HepG2 (cell line): Measurements from ENCODE around the gene NAA38. TPM values are rescaled to one million over a fixed set of nuclear protein-coding genes. Genes with fewer than 3 reads are reported as not detected.

Source experiments
- CBFB ChIP-seq: sonication (generic); formaldehyde crosslinking; IDR thresholded peaks from 2 replicates; pipeline ENCODE4 v1.4.0; 2020; ENCODE audit warnings: missing genetic modification reagents
- CHD4 ChIP-seq: fragments of 200-600 bp; sonication (generic); IDR thresholded peaks from 2 replicates; pipeline ENCODE4 v1.7.0; 2017; ENCODE audit warnings: mild to moderate bottlenecking, low read length, borderline replicate concordance
- DRAP1 ChIP-seq: IDR thresholded peaks from 2 replicates; pipeline ENCODE4 v1.6.1; 2016; ENCODE audit warnings: missing genetic modification reagents, missing compliant biosample characterization
- EP300 ChIP-seq, 3 experiments: sonication (generic) in 1 of 3; formaldehyde crosslinking in 1 of 3; IDR thresholded peaks; 2 replicates each; pipeline versions ENCODE4 v1.5.1 to v1.6.1; 2011 to 2020; ENCODE audit warnings: low read depth in 2 of 3, low read length in 2 of 3, borderline replicate concordance in 1 of 3, improper control_type of control experiment in 1 of 3, mild to moderate bottlenecking in 1 of 3, missing genetic modification reagents in 1 of 3, moderate library complexity in 1 of 3
- IRF2 ChIP-seq: IDR thresholded peaks from 2 replicates; pipeline ENCODE4 v1.6.1; 2018; ENCODE audit warnings: missing genetic modification reagents, missing compliant biosample characterization
- KDM2A ChIP-seq: sonication (generic); formaldehyde crosslinking; IDR thresholded peaks from 2 replicates; pipeline ENCODE4 v1.4.0; 2020; ENCODE audit warnings: low read depth, missing genetic modification reagents, borderline replicate concordance
- RBFOX2 ChIP-seq: fragments of 200-400 bp; formaldehyde crosslinking; IDR thresholded peaks from 2 replicates; pipeline ENCODE4 v1.6.1; 2017; ENCODE audit warnings: low read depth, mild to moderate bottlenecking, low read length
- SIN3A ChIP-seq: IDR thresholded peaks from 2 replicates; pipeline ENCODE4 v1.6.1; 2011; ENCODE audit warnings: low read depth, mild to moderate bottlenecking, control low read depth, low read length, borderline replicate concordance
- SOX6 ChIP-seq, 2 experiments: fragments of 450-650 bp in 1 of 2; sonication (generic) in 1 of 2; formaldehyde crosslinking in 1 of 2; IDR thresholded peaks; 2 replicates each; pipeline versions ENCODE4 v1.4.0 to v1.6.1; 2017 to 2020; ENCODE audit warnings: antibody characterized with exemption in 1 of 2, mild to moderate bottlenecking in 1 of 2, missing genetic modification reagents in 1 of 2
- SRY ChIP-seq: sonication (generic); formaldehyde crosslinking; IDR thresholded peaks from 2 replicates; pipeline ENCODE4 v1.8.0; 2022; ENCODE audit warnings: mild to moderate bottlenecking, missing genetic modification reagents
- TOE1 ChIP-seq: sonication (generic); formaldehyde crosslinking; IDR thresholded peaks from 2 replicates; pipeline ENCODE4 v1.4.0; 2020; ENCODE audit warnings: mild to moderate bottlenecking, missing genetic modification reagents
- TRAFD1 ChIP-seq: sonication (generic); formaldehyde crosslinking; IDR thresholded peaks from 2 replicates; pipeline ENCODE4 v1.5.1; 2020; ENCODE audit warnings: missing genetic modification reagents, mild to moderate bottlenecking, borderline replicate concordance
- UBTF ChIP-seq: sonication (generic); formaldehyde crosslinking; IDR thresholded peaks from 2 replicates; pipeline ENCODE4 v1.4.0; 2020; ENCODE audit warnings: mild to moderate bottlenecking, missing genetic modification reagents
- ZBTB1 ChIP-seq: sonication (generic); formaldehyde crosslinking; IDR thresholded peaks from 2 replicates; pipeline ENCODE4 v1.4.0; 2020; ENCODE audit warnings: missing genetic modification reagents, borderline replicate concordance
- ZFP36L2 ChIP-seq: sonication (generic); formaldehyde crosslinking; IDR thresholded peaks from 2 replicates; pipeline ENCODE4 v1.4.0; 2020; ENCODE audit warnings: missing genetic modification reagents
- ZFP41 ChIP-seq: sonication (generic); formaldehyde crosslinking; IDR thresholded peaks from 2 replicates; pipeline ENCODE4 v1.4.0; 2020; ENCODE audit warnings: mild to moderate bottlenecking, missing genetic modification reagents, borderline replicate concordance
- ZNF350 ChIP-seq: sonication (generic); formaldehyde crosslinking; IDR thresholded peaks from 2 replicates; pipeline ENCODE4 v1.4.0; 2020; ENCODE audit warnings: mild to moderate bottlenecking, low read depth, missing genetic modification reagents, borderline replicate concordance
- ZNF367 ChIP-seq: sonication (generic); formaldehyde crosslinking; IDR thresholded peaks from 2 replicates; pipeline ENCODE4 v1.4.0; 2020; ENCODE audit warnings: missing genetic modification reagents, borderline replicate concordance
- ZNF615 ChIP-seq: sonication (generic); formaldehyde crosslinking; IDR thresholded peaks from 2 replicates; pipeline ENCODE4 v1.5.0; 2020; ENCODE audit warnings: mild to moderate bottlenecking, missing genetic modification reagents, borderline replicate concordance
- ZNF747 ChIP-seq: sonication (generic); formaldehyde crosslinking; IDR thresholded peaks from 2 replicates; pipeline ENCODE4 v1.8.1; 2023; ENCODE audit warnings: missing genetic modification reagents, mild to moderate bottlenecking, borderline replicate concordance
- ZSCAN5A ChIP-seq: sonication (generic); formaldehyde crosslinking; IDR thresholded peaks from 2 replicates; pipeline ENCODE4 v1.8.0; 2022; ENCODE audit warnings: mild to moderate bottlenecking, missing genetic modification reagents, borderline replicate concordance
- polyA plus RNA-seq, 8 experiments: library from polyadenylated mRNA; depleted of rRNA in 3 of 8; stranded (reverse) in 7 of 8; unstranded in 1 of 8; fragments of >200 nt; fragmentation: Illumina TruSeq in 4 of 8; extraction: Trizol in 4 of 8; gene quantifications; 2 replicates each; pipeline versions ENCODE4 v1.2.1 to v1.2.3, GENCODE V29; 2011 to 2016; ENCODE audit warnings: low read depth in 4 of 8, missing spikeins in 1 of 8, mixed read lengths in 1 of 8; ENCODE audit not compliant: insufficient read depth in 1 of 8
- total RNA-seq, 5 experiments: library from RNA; depleted of rRNA; stranded (reverse); fragments of >200 nt; fragmentation: Illumina TruSeq; extraction: Trizol; gene quantifications; 2 replicates each; pipeline ENCODE4 v1.2.3, GENCODE V29; 2016; ENCODE audit warnings: low read depth in 1 of 5

Gene NAA38
- total and polyA plus RNA-seq, 2 of the 13 experiments (the other 11 are each of a cell fraction or from before 2014, with no cell fraction given), result 46.9 to 91.6 TPM

GRCh38 chr17:7838090-7839075, 19.0 kb downstream of the NAA38 start (continued):
- TF ChIP-seq SOX6 (IDR thresholded peaks at IDR 0.05) (no peak), SOX6 (CRISPR knock-in tag; IDR thresholded peaks at IDR 0.05) (peak; percentile 54), ZSCAN5A (CRISPR knock-in tag) (no peak), DRAP1 (CRISPR knock-in tag) (no peak), ZFP41 (no peak), ZFP36L2 (CRISPR knock-in tag) (no peak), SRY (CRISPR knock-in tag) (no peak), ZNF615 (CRISPR knock-in tag) (no peak), TRAFD1 (CRISPR knock-in tag) (no peak), UBTF (peak; percentile 48; the same call in 1 of the 2 replicates), IRF2 (CRISPR knock-in tag) (no peak), RBFOX2 (no peak), ZNF367 (CRISPR knock-in tag) (no peak), ZNF747 (CRISPR knock-in tag) (no peak), CBFB (CRISPR knock-in tag) (peak; percentile 32; the same call in 1 of the 2 replicates), CHD4 (no peak), EP300 (IDR thresholded peaks at IDR 0.05; ENCODE audit: low read depth in 2 of 2, low read length in 2 of 2) (no peak), EP300 (CRISPR knock-in tag; IDR thresholded peaks at IDR 0.05; ENCODE audit: borderline replicate concordance) (peak; percentile 79), ZBTB1 (CRISPR knock-in tag) (no peak), TOE1 (CRISPR knock-in tag) (no peak), SIN3A (0 out of 2 replicates have a peak, but pooled peaks have one; percentile 34), KDM2A (CRISPR knock-in tag) (peak; percentile 0; the same call in 1 of the 2 replicates), ZNF350 (CRISPR knock-in tag) (peak; percentile 42; the same call in 1 of the 2 replicates)
